OCI-LY1 (cell line): Measurements from ENCODE around the gene C15orf61.

Experiments
- EZH2 ChIP-seq: fragments of 200-600 bp; sonication (generic), shearing (Covaris generic); IDR thresholded peaks from 2 replicates; pipeline ENCODE4 v1.8.0; 2017; ENCODE audit warnings: borderline replicate concordance, mixed run types, mild to moderate bottlenecking, antibody characterized with exemption, low read length, moderate library complexity, mixed read lengths
- TF ChIP-seq, protein P1 (sequence below): fragments of 200-600 bp; sonication (generic), shearing (Covaris generic); IDR thresholded peaks from 2 replicates; pipeline ENCODE4 v1.5.1; 2017; ENCODE audit warnings: mild to moderate bottlenecking, antibody characterized with exemption, low read length, moderate library complexity, mixed read lengths

DNA sequence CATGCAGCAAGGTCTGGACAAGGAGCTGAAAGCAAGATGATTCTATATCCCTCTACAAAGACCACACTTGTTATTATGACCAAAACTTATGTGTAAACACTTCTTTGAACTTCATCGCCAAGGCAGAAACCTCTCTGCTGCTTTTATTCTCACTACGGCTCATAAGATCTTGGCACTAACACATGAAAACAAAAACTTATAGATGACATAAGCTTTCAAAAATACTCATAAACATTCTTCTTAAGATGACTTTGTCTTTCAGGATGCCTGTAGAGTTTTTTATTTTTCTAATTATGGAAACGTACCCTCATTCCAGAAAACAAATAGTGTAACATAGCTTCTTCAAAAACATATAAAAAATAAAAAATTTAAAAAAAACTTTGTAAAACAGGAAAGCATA, 12.5 kb upstream of the C15orf61 start:
- TF ChIP-seq, protein P1, sequence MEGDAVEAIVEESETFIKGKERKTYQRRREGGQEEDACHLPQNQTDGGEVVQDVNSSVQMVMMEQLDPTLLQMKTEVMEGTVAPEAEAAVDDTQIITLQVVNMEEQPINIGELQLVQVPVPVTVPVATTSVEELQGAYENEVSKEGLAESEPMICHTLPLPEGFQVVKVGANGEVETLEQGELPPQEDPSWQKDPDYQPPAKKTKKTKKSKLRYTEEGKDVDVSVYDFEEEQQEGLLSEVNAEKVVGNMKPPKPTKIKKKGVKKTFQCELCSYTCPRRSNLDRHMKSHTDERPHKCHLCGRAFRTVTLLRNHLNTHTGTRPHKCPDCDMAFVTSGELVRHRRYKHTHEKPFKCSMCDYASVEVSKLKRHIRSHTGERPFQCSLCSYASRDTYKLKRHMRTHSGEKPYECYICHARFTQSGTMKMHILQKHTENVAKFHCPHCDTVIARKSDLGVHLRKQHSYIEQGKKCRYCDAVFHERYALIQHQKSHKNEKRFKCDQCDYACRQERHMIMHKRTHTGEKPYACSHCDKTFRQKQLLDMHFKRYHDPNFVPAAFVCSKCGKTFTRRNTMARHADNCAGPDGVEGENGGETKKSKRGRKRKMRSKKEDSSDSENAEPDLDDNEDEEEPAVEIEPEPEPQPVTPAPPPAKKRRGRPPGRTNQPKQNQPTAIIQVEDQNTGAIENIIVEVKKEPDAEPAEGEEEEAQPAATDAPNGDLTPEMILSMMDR, result no peak
- no peak for TF ChIP-seq EZH2
